Smooth muscle cell (in vitro differentiated cells): ENCODE data around the gene ACTN4. TPM values are rescaled to one million over a fixed set of nuclear protein-coding genes. Genes with fewer than 3 reads are reported as not detected.

Experiments
- DNase-seq: peaks from one replicate; lab custom pipeline; 2025; ENCODE audit not compliant: unreplicated experiment; lab: John Stamatoyannopoulos, UW
- H2AFZ ChIP-seq: fragments of 200-600 bp; sonication (generic); 2 replicates; pipeline ENCODE4 v1.6.0; 2016; ENCODE audit warnings: antibody characterized with exemption, low read depth, mild to moderate bottlenecking
- H3F3A ChIP-seq: fragments of 200-600 bp; sonication (generic); 2 replicates; pipeline ENCODE4 v1.6.0; 2017; ENCODE audit warnings: antibody characterized with exemption, low read depth
- H3K27ac ChIP-seq: fragments of 200-600 bp; sonication (generic); 2 replicates; pipeline ENCODE4 v1.5.1; 2016; ENCODE audit warnings: low read depth, mild to moderate bottlenecking
- H3K27me3 ChIP-seq: fragments of 200-600 bp; sonication (generic); 2 replicates; pipeline ENCODE4 v1.6.1; 2016; ENCODE audit warnings: low read depth, mild to moderate bottlenecking
- H3K36me3 ChIP-seq: fragments of 200-600 bp; sonication (generic); 2 replicates; pipeline ENCODE4 v1.5.1; 2016; ENCODE audit warnings: low read depth
- H3K4me1 ChIP-seq: fragments of 200-600 bp; sonication (generic); 2 replicates; pipeline ENCODE4 v1.5.1; 2016; ENCODE audit warnings: low read depth
- H3K4me2 ChIP-seq: fragments of 200-600 bp; sonication (generic); 2 replicates; pipeline ENCODE4 v1.6.0; 2016; ENCODE audit warnings: mild to moderate bottlenecking
- H3K4me3 ChIP-seq: fragments of 200-600 bp; sonication (generic); 2 replicates; pipeline ENCODE4 v1.5.1; 2016; ENCODE audit warnings: mild to moderate bottlenecking
- H3K79me2 ChIP-seq: fragments of 200-600 bp; sonication (generic); 2 replicates; pipeline ENCODE4 v1.6.0; 2016; ENCODE audit warnings: low read depth, mild to moderate bottlenecking
- H3K9ac ChIP-seq: fragments of 200-600 bp; sonication (generic); 2 replicates; pipeline ENCODE4 v1.6.0; 2016; ENCODE audit warnings: low read depth
- H3K9me3 ChIP-seq: fragments of 200-600 bp; sonication (generic); replicated peaks from 2 replicates; pipeline ENCODE4 v1.5.1; 2016; ENCODE audit warnings: low read depth
- H4K20me1 ChIP-seq: fragments of 200-600 bp; sonication (generic); 2 replicates; pipeline ENCODE4 v1.6.0; 2016; ENCODE audit warnings: low read depth
- CTCF ChIP-seq: fragments of 200-600 bp; sonication (generic); IDR thresholded peaks from 2 replicates; pipeline ENCODE4 v1.5.1; 2017; ENCODE audit warnings: borderline replicate concordance, mild to moderate bottlenecking, antibody characterized with exemption; ENCODE audit not compliant: insufficient read depth, poor library complexity, severe bottlenecking
- WGBS: methylation state at CpG from one replicate; pipeline ENCODE4 v1.1.7; 2016; ENCODE audit warnings: low lambda C conversion rate; 5-methylcytosine and 5-hydroxymethylcytosine counted together
- polyA plus RNA-seq: library from polyadenylated mRNA; unstranded; fragments of >200 nt; fragmentation: Nextera tagmentation; extraction: Ambion mirVana; gene quantifications from 2 replicates; pipeline ENCODE4 v1.2.1, GENCODE V29; 2016
- total RNA-seq: library from RNA; depleted of rRNA; stranded (reverse); fragments of >200 nt; gene quantifications from 2 replicates; pipeline ENCODE4 v1.2.3, GENCODE V29; 2014

The ACTN4 gene
- total and polyA plus RNA-seq, 2 experiments from 2014 or later, result 53.8 to 311 TPM

- H4K20me1 ChIP-seq, result no peaks in the 10 kb centered on the region
- no peak for TF ChIP-seq CTCF
- no peaks in the 10 kb centered on the region for H3K9me3 ChIP-seq
- H3K79me2 ChIP-seq, result no peaks in the 10 kb centered on the region
- no peak overlapping the region for H3K9ac ChIP-seq
- WGBS, result 86% methylated on average over 17 of the region's 20 CpGs
- no peak for DNase-seq
- H3K4me1 ChIP-seq, result no peaks in the 10 kb centered on the region
- no peak overlapping the region for H3K4me2 ChIP-seq
- no peak overlapping the region for H3K27ac ChIP-seq
- no peak overlapping the region for H3K4me3 ChIP-seq
- no peak overlapping the region for H2AFZ ChIP-seq
- no peaks in the 10 kb centered on the region for H3K36me3 ChIP-seq
- H3F3A ChIP-seq, result no peaks in the 10 kb centered on the region
- H3K27me3 ChIP-seq, result no peaks in the 10 kb centered on the region
These were observed 96.2 kb downstream of the ACTN4 start for GRCh38 chr19:38743394-38744297.

- no peaks in the 10 kb centered on the region for H4K20me1 ChIP-seq
- no peaks in the 10 kb centered on the region for H3K4me1 ChIP-seq
- H3K27me3 ChIP-seq, result no peaks in the 10 kb centered on the region
- H3K4me3 ChIP-seq, result no peak within 1 kb of the TSS
- 87% methylated on average over 8 of the region's 10 CpGs for WGBS
- no peak within 1 kb of the TSS for H2AFZ ChIP-seq
- no peak within 1 kb of the TSS for H3K27ac ChIP-seq
- H3K79me2 ChIP-seq, result no peaks in the 10 kb centered on the region
- H3K9me3 ChIP-seq, result no peaks in the 10 kb centered on the region
- no peaks in the 10 kb centered on the region for H3F3A ChIP-seq
- no peak within 1 kb of the TSS for H3K9ac ChIP-seq
- H3K36me3 ChIP-seq, result no peaks in the 10 kb centered on the region
- no peak within 1 kb of the TSS for H3K4me2 ChIP-seq
- DNase-seq, result no peak
- no peak for TF ChIP-seq CTCF
These were observed 96.8 kb downstream of the ACTN4 start, which contains the start of gene CAPN12 for GRCh38 chr19:38744298-38744681. CAPN12 (minus strand) TSS chr19:38744474; CDS start chr19:38744165, 309 bp downstream.

- Histone ChIP-seq H3K79me2 (no peaks in the 10 kb centered on the region), H4K20me1 (no peaks in the 10 kb centered on the region), H3K9ac (no peak overlapping the region), H3K36me3 (no peaks in the 10 kb centered on the region), H3K4me2 (no peak overlapping the region), H3K9me3 (no peaks in the 10 kb centered on the region), H3K27me3 (no peaks in the 10 kb centered on the region), H3F3A (no peaks in the 10 kb centered on the region), H3K27ac (no peak overlapping the region), H3K4me3 (no peak overlapping the region), H3K4me1 (no peaks in the 10 kb centered on the region), H2AFZ (no peak overlapping the region)
- no peak for DNase-seq
- TF ChIP-seq CTCF, result no peak
- WGBS, result 100% methylated on average over 2 of the region's 6 CpGs
These were observed 97.4 kb downstream of the ACTN4 start for GRCh38 chr19:38744874-38745273.
